A673 (cell line): ENCODE data around the gene PACRG.

Source experiments
- CTCF ChIP-seq: fragments of 300-800, 200-600 bp; sonication (generic); conservative IDR thresholded peaks from 2 replicates; pipeline ENCODE4 v1.5.1; 2017; ENCODE audit warnings: low read depth, mild to moderate bottlenecking, antibody characterized with exemption, low read length, moderate library complexity, mixed read lengths
- EZH2 ChIP-seq: fragments of 200-600 bp; sonication (generic); IDR thresholded peaks from 2 replicates; pipeline ENCODE4 v1.6.1; 2017; ENCODE audit warnings: borderline replicate concordance, low read depth, mild to moderate bottlenecking, mixed read lengths, antibody characterized with exemption, low read length; ENCODE audit not compliant: poor library complexity, severe bottlenecking

- no peak for TF ChIP-seq CTCF
- no peak for TF ChIP-seq EZH2
Observed at GRCh38 chr6:162913206-162913605, 185.4 kb downstream of the PACRG start.
